ENCODE results near the gene CXorf65. TPM values are rescaled to one million over a fixed set of nuclear protein-coding genes. Genes with fewer than 3 reads are reported as not detected.

Gene CXorf65
- total RNA-seq: not detected in 2 replicates

DNA sequence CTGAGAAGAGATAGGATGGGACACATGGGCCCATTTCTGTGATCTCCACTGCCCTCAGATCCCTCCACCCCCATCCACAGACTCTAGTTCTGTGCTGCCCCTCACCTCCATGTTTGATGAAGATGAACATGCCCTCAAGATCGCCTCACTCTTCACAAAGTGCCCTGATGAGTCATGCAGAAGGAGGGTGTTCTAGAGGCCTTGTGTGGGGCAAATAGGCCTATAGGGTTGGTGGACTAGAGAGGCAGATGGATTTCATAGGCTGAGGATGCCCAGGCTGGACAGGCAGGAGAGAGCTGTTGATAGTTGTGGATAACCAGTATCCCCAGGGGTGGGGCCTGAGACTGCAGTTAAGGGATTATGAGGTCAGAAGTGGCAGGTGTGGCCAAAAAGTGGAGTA lies at the start of gene CXorf65:
CXorf65 (minus strand) TSS at position 314 of the 400 bp plus-strand sequence; CDS start at position 130, 184 bp downstream.

DNA sequence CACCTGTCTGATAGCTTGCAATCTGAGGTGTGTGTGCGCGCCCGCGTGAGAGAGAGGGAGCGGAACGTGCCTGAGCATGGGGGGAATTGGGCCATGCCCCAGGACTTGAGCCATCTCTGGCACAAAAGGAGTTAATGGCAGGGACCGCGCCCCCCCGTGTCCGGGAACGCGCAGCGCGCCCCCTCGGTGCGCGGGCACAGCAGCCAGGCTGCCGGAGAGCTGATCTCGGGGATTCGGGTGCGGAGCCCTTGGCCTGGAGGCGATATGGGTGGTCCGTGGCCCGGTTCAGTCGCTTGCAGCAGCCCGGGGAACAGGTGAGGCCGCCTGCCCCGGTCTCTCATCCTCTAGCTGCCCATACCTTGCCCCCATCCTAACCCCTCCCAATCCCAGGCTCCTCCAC lies 38.1 kb upstream of the CXorf65 start, which contains the start of gene NLGN3:
NLGN3 (plus strand) TSS at position 191 of the 400 bp plus-strand sequence. CDS start 2,909 bp downstream, outside the sequence.

DNA sequence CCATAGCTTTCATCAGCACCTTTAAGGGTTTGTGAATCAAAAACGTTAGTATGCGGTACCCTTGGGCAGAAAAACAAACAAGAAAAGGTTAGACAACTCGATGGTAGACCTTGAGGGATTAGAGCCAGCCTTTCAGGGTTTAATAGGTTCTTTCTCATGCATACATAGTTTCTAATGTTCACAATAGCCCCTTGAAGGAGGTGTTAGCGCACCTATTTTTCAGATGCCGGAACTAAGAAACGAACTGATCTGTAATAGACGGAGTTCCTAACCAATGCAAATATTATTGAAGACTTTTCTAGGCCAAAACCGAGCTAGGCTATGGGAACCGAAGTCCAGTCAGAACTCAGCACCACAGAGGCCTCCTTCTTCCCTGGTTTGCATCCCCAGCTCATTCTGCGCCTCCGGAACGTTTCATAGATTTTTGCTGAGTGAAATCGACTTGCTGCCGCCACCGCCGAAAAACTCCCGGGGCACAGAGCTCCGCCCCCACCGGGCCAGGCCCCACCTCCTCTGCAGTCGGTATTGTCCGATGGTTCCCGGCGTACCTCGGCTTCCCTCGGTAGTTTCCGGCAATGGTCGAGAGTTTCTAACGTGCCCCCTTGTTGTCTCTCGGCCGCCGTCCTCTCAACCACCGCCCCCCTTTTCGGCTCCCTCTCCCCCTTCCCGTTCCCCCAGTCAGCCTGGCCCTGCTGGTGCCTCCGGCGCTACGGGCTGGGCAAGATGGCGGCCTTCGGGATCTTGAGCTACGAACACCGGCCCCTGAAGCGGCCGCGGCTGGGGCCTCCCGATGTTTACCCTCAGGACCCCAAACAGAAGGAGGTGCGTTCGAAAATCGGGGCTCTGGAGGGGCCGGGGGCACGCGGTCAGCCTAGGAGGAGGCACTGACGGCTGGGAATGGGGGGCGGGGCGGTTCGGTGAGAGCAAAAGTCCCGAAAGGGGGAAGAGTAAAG lies 11.8 kb upstream of the CXorf65 start, which contains the start of gene MED12:
MED12 (plus strand) TSS at position 565 of the 953 bp plus-strand sequence; CDS start at position 724, 159 bp downstream.

GRCh38 chrX:71111141-71111843 lies 4.8 kb upstream of the CXorf65 start, which contains the start of gene IL2RG:
TSS of gene IL2RG (minus strand) at chrX:71111577. CDS start at chrX:71111539, 38 bp downstream.

DNA sequence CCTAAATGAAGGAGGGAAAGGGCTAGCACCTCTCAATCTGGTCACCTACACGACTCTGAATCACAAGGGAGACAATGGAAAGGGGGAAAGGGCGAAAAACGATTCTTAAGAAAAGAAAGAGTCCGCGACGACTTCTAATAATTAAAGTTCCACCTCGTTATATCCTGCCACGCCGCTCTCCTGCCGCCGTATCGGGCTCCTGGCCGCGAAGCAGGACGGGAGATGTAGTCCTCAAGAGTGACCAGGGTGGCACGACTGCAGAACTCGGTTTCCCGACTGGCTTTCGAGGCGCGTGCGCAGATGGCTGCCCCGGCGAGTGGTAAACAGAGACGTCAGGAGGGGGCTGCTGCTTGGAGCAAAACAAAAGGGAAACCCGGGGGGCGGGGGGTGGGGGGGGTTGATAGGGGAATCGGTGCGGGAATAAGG lies 11.0 kb downstream of the CXorf65 start, which contains the start of gene FOXO4:
FOXO4 (plus strand) TSS at position 297 of the 426 bp plus-strand sequence. CDS start 678 bp downstream, outside the sequence.

GRCh38 chrX:71068044-71068918 lies 38.3 kb downstream of the CXorf65 start, which contains the start of gene SNX12:
TSS of gene SNX12 (minus strand) at chrX:71068334. CDS start at chrX:71068306, 28 bp downstream.

Small RNAs within 50 kb of the gene (small RNA-seq; reads per million reads assigned to genes)
- gene CXorf65: not detected

Other genes starting within 250 kb of the CXorf65 start
- not detected in 2 replicates for gene TEX11, start 198.0 kb downstream of the CXorf65 start, total RNA-seq
- not detected in 2 replicates for gene SLC7A3, start 175.6 kb downstream of the CXorf65 start, total RNA-seq
- 63.8 and 66.3 TPM in 2 replicates for gene SNX12, start 38.4 kb downstream of the CXorf65 start, total RNA-seq
- 8.3 and 9.8 TPM in 2 replicates for gene FOXO4, start 10.9 kb downstream of the CXorf65 start, total RNA-seq
- not detected in 2 replicates for gene IL2RG, start 4.8 kb upstream of the CXorf65 start, total RNA-seq
- gene MED12, start 11.9 kb upstream of the CXorf65 start, total RNA-seq: 29.3 and 38.6 TPM in 2 replicates
- gene NLGN3, start 38.1 kb upstream of the CXorf65 start, total RNA-seq: 0.24 and 0.49 TPM in 2 replicates
- gene GJB1, start 116.5 kb upstream of the CXorf65 start, total RNA-seq: not detected in 2 replicates
- 25.1 and 30.7 TPM in 2 replicates for gene ZMYM3, start 147.4 kb upstream of the CXorf65 start, total RNA-seq
- 343 and 362 TPM in 2 replicates for gene NONO, start 176.9 kb upstream of the CXorf65 start, total RNA-seq
- gene ITGB1BP2, start 195.0 kb upstream of the CXorf65 start, total RNA-seq: 0.49 and 0.81 TPM in 2 replicates

Data from hair follicle dermal papilla cell (primary cell).